ENCODE results near the gene PTDSS2. TPM values are rescaled to one million over a fixed set of nuclear protein-coding genes. Genes with fewer than 3 reads are reported as not detected.

PTDSS2 gene
- total and polyA plus RNA-seq, 2 of the 13 experiments (the other 11 are each of a cell fraction or from before 2014, with no cell fraction given): 21.7 to 26.4 TPM

DNA sequence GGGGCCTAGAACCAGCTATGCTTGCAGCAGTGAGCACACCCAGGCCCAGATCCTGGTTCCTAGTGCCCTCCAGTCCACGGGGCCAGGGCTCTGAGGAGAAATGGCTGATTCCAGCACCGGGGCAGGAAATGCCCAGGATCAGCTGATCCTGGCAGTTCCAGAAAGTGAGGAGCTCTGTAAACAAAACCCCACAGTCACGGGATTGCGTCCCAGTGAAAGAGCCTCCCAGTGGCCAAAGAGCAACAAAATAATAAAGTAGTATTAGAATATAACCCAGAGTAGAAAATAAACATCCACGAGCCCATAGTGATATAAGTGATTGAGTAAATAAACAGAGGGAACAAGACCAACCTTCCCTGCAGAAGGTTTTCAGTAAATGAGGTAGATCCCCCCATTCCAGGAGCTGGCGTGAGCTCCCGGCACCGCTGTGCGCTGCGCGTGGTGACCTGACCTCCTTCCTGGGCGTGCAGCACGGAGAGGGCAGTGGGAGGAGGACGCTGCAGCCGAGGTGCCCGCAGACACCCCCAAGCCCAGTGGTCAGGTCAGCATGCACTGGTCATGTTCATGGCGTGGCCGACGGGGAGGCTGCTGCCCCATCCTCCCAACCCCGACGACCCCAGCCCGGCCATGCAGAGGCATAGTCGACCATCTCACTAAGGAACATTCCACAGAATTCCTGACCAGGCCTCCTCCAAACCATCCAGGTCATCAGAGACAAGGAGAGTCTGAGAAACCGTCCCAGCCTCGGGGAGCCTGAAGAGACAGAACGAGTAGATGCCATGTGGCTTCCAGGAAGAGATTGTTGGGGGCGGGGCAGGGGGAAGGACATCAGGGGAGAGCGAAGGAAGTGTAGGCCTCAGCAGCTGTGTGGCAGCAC is 19.8 kb downstream of the PTDSS2 start (continued):
- TF ChIP-seq, protein P1, sequence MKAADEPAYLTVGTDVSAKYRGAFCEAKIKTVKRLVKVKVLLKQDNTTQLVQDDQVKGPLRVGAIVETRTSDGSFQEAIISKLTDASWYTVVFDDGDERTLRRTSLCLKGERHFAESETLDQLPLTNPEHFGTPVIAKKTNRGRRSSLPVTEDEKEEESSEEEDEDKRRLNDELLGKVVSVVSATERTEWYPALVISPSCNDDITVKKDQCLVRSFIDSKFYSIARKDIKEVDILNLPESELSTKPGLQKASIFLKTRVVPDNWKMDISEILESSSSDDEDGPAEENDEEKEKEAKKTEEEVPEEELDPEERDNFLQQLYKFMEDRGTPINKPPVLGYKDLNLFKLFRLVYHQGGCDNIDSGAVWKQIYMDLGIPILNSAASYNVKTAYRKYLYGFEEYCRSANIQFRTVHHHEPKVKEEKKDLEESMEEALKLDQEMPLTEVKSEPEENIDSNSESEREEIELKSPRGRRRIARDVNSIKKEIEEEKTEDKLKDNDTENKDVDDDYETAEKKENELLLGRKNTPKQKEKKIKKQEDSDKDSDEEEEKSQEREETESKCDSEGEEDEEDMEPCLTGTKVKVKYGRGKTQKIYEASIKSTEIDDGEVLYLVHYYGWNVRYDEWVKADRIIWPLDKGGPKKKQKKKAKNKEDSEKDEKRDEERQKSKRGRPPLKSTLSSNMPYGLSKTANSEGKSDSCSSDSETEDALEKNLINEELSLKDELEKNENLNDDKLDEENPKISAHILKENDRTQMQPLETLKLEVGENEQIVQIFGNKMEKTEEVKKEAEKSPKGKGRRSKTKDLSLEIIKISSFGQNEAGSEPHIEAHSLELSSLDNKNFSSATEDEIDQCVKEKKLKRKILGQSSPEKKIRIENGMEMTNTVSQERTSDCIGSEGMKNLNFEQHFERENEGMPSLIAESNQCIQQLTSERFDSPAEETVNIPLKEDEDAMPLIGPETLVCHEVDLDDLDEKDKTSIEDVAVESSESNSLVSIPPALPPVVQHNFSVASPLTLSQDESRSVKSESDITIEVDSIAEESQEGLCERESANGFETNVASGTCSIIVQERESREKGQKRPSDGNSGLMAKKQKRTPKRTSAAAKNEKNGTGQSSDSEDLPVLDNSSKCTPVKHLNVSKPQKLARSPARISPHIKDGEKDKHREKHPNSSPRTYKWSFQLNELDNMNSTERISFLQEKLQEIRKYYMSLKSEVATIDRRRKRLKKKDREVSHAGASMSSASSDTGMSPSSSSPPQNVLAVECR (CRISPR knock-in tag; IDR thresholded peaks at IDR 0.05; ENCODE audit: borderline replicate concordance): peak; percentile 74; the same call in 1 of the 2 replicates
- TF ChIP-seq ZNF207 (IDR thresholded peaks at IDR 0.05; ENCODE audit: borderline replicate concordance): no peak
- no peak for TF ChIP-seq NBN (conservative IDR thresholded peaks at IDR 0.05)
- TF ChIP-seq FIP1L1 (IDR thresholded peaks at IDR 0.05; ENCODE audit: borderline replicate concordance, insufficient read depth, low read depth, low read length): no peak
- TF ChIP-seq ZNF414 (CRISPR knock-in tag; IDR thresholded peaks at IDR 0.05): no peak
- TF ChIP-seq, protein P2, sequence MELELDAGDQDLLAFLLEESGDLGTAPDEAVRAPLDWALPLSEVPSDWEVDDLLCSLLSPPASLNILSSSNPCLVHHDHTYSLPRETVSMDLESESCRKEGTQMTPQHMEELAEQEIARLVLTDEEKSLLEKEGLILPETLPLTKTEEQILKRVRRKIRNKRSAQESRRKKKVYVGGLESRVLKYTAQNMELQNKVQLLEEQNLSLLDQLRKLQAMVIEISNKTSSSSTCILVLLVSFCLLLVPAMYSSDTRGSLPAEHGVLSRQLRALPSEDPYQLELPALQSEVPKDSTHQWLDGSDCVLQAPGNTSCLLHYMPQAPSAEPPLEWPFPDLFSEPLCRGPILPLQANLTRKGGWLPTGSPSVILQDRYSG (CRISPR knock-in tag; IDR thresholded peaks at IDR 0.05): 0 out of 2 replicates have a peak, but pooled peaks have one; percentile 59
- TF ChIP-seq SMAD3 (CRISPR knock-in tag; IDR thresholded peaks at IDR 0.05): 0 out of 2 replicates have a peak, but pooled peaks have one; percentile 37
- no peak for TF ChIP-seq ZNF256 (CRISPR knock-in tag; conservative IDR thresholded peaks at IDR 0.05)
- peak; percentile 70; the same call in 1 of the 2 replicates for TF ChIP-seq YEATS4 (CRISPR knock-in tag; IDR thresholded peaks at IDR 0.05; ENCODE audit: borderline replicate concordance)
- TF ChIP-seq EP300 (IDR thresholded peaks at IDR 0.05; ENCODE audit: low read depth in 2 of 2, low read length in 2 of 2): peak in 1 of 2 experiments; percentile 52; a peak in 2 of 4 replicates
- TF ChIP-seq EP300 (CRISPR knock-in tag; IDR thresholded peaks at IDR 0.05; ENCODE audit: borderline replicate concordance): no peak
- peak; percentile 43; the same call in 1 of the 2 replicates for TF ChIP-seq ZNF232 (CRISPR knock-in tag; IDR thresholded peaks at IDR 0.05; ENCODE audit: borderline replicate concordance)
- TF ChIP-seq THAP11 (CRISPR knock-in tag; IDR thresholded peaks at IDR 0.05): peak; percentile 75
- no peak for TF ChIP-seq SOX6 (IDR thresholded peaks at IDR 0.05)
- TF ChIP-seq SOX6 (CRISPR knock-in tag; IDR thresholded peaks at IDR 0.05): peak; percentile 42; the same call in 1 of the 2 replicates
- TF ChIP-seq, protein P3, sequence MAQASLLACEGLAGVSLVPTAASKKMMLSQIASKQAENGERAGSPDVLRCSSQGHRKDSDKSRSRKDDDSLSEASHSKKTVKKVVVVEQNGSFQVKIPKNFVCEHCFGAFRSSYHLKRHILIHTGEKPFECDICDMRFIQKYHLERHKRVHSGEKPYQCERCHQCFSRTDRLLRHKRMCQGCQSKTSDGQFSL (CRISPR knock-in tag; IDR thresholded peaks at IDR 0.05): peak; percentile 60; the same call in 1 of the 2 replicates
- TF ChIP-seq ZNF543 (CRISPR knock-in tag; IDR thresholded peaks at IDR 0.05): peak; percentile 35; the same call in 1 of the 2 replicates
- TF ChIP-seq, protein P4, sequence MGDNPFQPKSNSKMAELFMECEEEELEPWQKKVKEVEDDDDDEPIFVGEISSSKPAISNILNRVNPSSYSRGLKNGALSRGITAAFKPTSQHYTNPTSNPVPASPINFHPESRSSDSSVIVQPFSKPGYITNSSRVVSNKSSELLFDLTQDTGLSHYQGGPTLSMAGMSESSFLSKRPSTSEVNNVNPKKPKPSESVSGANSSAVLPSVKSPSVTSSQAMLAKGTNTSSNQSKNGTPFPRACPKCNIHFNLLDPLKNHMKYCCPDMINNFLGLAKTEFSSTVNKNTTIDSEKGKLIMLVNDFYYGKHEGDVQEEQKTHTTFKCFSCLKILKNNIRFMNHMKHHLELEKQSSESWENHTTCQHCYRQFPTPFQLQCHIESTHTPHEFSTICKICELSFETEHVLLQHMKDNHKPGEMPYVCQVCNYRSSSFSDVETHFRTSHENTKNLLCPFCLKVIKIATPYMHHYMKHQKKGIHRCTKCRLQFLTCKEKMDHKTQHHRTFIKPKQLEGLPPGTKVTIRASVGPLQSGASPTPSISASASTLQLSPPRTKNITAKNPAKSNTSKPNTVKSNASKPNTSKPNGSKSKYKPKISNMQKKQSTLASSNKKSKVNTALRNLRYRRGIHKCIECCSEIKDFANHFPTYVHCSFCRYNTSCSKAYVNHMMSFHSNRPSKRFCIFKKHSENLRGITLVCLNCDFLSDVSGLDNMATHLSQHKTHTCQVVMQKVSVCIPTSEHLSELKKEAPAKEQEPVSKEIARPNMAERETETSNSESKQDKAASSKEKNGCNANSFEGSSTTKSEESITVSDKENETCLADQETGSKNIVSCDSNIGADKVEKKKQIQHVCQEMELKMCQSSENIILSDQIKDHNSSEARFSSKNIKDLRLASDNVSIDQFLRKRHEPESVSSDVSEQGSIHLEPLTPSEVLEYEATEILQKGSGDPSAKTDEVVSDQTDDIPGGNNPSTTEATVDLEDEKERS (CRISPR knock-in tag; IDR thresholded peaks at IDR 0.05): no peak
